Activated naive CD4-positive, alpha-beta T cell treated with anti-CD3 and anti-CD28 coated beads, Interleukin-2, amount 50 U/mL, for 24 hours (primary cell): Measurements from ENCODE around the gene CEL.

Experiments used
- H3K27ac Mint-ChIP-seq: one replicate; pipeline ENCODE4 v1.8.0; 2021; ENCODE audit warnings: mild to moderate bottlenecking, mixed read lengths
- H3K27me3 Mint-ChIP-seq: one replicate; pipeline ENCODE4 v1.8.0; 2021; ENCODE audit warnings: mixed read lengths
- H3K36me3 Mint-ChIP-seq: one replicate; pipeline ENCODE4 v1.8.0; 2021; ENCODE audit warnings: mixed read lengths
- H3K4me1 Mint-ChIP-seq: one replicate; pipeline ENCODE4 v1.8.0; 2021; ENCODE audit warnings: mixed read lengths
- H3K4me3 Mint-ChIP-seq: one replicate; pipeline ENCODE4 v1.8.0; 2021; ENCODE audit warnings: mild to moderate bottlenecking, mixed read lengths
- H3K9me3 Mint-ChIP-seq: one replicate; pipeline ENCODE4 v1.8.0; 2021; ENCODE audit warnings: mixed read lengths

CEL gene

DNA sequence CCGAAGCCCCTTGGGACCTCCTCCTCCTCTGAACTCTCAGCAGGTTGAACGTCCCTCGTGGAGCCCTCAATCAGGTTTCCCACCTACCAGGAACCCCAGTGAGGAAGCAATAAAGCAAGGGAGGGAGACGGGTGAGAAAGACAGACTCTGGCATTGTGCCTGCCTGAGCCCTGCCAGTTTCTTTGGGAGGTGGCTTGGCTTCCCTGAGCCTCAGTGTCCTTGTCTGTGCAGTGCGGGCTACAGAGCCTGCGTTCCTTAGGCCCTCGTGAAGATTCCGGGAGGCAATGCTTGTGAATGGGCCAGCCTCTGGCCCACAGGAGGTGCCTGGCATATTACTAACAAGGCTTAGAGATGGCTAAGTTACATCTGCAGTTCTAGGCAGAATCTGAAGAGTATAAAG lies 19.1 kb upstream of the CEL start:
- H3K4me3 Mint-ChIP-seq: no peak overlapping the region
- peaks cover 13% of the 10 kb centered on the region for H3K4me1 Mint-ChIP-seq
- H3K27me3 Mint-ChIP-seq: no peaks in the 10 kb centered on the region
- no peaks in the 10 kb centered on the region for H3K9me3 Mint-ChIP-seq
- H3K36me3 Mint-ChIP-seq: peaks cover 4% of the 10 kb centered on the region
- no peak overlapping the region for H3K27ac Mint-ChIP-seq

DNA sequence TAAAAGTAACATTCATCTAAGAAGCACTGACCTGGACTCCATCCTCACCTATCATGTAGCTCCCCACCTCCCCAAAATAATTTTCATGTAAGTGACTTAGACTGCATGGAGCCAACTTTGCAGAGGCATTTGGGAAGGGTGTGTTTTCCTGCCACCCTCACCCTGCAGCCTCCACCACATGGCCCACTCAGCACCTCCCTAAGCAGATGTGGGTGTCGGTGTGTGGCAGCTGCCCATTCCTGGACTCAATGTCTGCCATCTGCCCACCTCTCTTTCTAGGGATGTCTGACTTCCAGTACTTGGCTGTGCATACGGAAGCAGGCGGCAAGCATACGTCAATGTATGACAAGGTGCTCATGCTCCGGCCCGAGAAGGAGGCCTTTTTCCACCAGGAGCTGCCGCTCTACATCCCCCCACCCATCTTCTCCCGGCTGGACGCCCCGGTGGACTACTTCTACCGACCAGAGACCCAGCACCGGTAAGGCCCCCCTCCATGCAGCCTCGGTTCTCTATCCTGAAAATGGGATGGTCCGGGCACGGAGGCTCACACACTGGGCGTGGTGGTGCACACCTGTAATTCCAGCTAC lies 18.2 kb upstream of the CEL start:
- H3K9me3 Mint-ChIP-seq: no peaks in the 10 kb centered on the region
- no peak overlapping the region for H3K4me3 Mint-ChIP-seq
- no peak overlapping the region for H3K27ac Mint-ChIP-seq
- H3K27me3 Mint-ChIP-seq: no peaks in the 10 kb centered on the region
- peaks cover 4% of the 10 kb centered on the region for H3K36me3 Mint-ChIP-seq
- H3K4me1 Mint-ChIP-seq: peaks cover 7% of the 10 kb centered on the region

DNA sequence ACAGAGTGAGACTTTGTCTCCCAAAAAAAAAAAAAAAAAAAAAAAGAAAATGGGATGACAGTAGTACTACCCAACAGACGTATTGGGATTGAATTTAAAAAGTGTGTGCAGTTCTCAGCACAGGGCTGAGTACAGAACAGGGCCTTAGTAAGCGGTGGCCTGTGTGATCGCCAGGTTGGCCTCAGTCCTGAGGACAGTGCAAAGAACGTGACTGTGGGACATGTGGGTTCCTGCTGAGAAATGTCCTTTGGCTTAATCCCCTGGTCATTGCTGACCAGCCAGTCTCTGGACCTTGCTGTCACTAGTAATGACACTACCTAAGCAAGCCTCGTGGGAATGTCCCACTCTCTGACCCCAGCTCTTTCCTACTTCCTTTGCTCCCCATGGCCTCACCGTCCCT lies 17.7 kb upstream of the CEL start:
- Mint-ChIP-seq H3K4me3 (no peak overlapping the region), H3K27me3 (no peaks in the 10 kb centered on the region), H3K4me1 (peaks cover 7% of the 10 kb centered on the region), H3K36me3 (peaks cover 4% of the 10 kb centered on the region), H3K9me3 (no peaks in the 10 kb centered on the region), H3K27ac (no peak overlapping the region)

DNA sequence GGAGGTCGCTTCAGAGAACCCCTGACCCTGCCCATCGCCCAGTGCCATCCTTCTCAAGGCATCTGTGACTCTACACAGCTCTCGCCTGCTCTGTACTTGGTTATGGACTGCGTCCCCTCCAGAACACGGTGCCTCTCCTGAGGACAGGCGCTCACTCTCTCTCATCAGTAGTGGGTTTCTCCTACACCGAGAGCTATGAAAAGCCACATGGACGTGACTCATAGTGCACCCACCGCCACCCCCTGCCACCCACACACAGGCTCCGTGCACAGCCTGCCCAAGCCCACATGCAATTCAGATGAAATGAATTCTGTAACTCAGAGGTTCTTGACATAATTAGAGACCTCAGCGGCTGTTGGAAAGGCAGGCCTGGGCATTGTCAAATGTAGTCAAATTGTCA lies 17.1 kb upstream of the CEL start:
- Mint-ChIP-seq H3K9me3 (no peaks in the 10 kb centered on the region), H3K36me3 (peaks cover 6% of the 10 kb centered on the region), H3K4me1 (peaks cover 7% of the 10 kb centered on the region), H3K27ac (no peak overlapping the region), H3K27me3 (no peaks in the 10 kb centered on the region), H3K4me3 (no peak overlapping the region)

DNA sequence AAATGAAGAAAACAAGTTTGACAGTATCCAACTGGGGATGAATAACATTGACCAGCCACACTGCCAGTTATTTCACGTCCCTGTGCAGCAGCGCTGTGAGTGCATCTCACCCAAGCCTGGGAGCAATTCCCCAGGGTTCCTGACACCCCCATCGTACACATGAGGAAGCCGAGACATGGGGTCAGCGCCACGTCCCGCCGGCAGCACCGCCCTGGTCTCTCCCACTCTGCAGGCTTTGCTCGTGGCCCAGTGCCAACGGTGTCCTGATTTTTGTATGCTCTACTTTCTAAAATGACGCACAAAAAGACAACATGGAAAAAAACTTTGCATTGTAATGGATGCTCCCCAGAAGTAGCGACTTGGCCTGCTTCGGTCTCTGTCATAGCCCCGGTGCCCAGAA lies 16.6 kb upstream of the CEL start:
- peaks cover 7% of the 10 kb centered on the region for H3K4me1 Mint-ChIP-seq
- H3K36me3 Mint-ChIP-seq: peaks cover 6% of the 10 kb centered on the region
- H3K27ac Mint-ChIP-seq: no peak overlapping the region
- H3K4me3 Mint-ChIP-seq: no peak overlapping the region
- H3K9me3 Mint-ChIP-seq: no peaks in the 10 kb centered on the region
- no peaks in the 10 kb centered on the region for H3K27me3 Mint-ChIP-seq

DNA sequence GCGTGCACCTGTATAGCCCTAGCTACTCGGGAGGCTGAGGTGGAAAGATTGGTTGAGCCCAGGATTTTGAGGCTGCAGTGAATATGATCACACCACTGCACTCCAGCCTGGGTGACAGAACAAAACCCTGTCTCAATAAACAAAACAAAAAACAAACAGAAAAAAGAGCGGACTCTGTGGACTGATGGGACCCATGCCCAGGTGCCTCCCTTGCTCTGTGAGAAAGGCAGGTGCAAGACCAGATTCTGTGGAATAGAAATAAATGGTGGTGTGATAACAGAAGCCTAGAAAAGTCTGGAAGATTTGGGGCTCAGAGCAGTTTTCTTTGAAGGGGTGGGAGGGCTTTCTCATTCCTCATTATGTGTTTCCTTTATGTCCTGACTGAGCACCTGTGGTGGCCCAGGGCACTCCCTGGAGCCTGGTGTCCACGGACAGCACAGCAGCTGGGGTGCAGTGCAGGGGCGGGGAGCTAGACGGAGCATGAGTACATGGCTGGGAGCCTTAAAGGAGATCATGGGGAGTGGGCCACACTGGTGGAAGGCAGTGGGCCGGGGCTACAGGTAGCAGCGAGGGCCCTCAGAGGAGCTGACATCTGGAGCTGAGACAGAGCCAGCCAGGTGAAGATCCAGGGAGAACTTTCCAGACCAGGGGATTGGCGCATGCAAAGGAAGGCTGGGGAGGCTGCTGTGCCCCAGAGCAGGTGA lies 15.4 kb upstream of the CEL start:
- H3K36me3 Mint-ChIP-seq: peaks cover 6% of the 10 kb centered on the region
- H3K4me3 Mint-ChIP-seq: no peak overlapping the region
- H3K9me3 Mint-ChIP-seq: no peaks in the 10 kb centered on the region
- peaks cover 5% of the 10 kb centered on the region for H3K4me1 Mint-ChIP-seq
- no peaks in the 10 kb centered on the region for H3K27me3 Mint-ChIP-seq
- H3K27ac Mint-ChIP-seq: no peak overlapping the region

DNA sequence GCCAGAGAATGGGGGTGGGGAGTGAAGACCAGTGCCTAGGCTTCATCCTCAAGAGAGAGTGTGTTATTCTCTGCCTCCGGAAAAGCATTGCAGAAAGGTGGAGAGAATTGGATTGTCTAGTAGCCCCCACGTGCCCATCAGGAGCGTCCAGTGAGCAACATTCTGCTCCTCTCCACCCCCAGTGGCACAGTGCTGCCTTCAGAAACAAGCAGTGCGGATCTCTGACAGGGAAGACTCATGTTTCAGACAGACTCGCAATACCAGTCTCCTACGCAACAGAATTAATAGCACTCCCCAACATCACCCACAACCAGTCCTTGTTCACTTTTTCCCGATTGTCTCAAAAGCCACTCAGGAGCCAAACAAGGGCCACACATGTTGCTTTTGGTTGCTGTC lies 14.9 kb upstream of the CEL start:
- no peak overlapping the region for H3K27ac Mint-ChIP-seq
- no peak overlapping the region for H3K4me3 Mint-ChIP-seq
- no peaks in the 10 kb centered on the region for H3K9me3 Mint-ChIP-seq
- H3K36me3 Mint-ChIP-seq: peaks cover 6% of the 10 kb centered on the region
- peaks cover 4% of the 10 kb centered on the region for H3K4me1 Mint-ChIP-seq
- no peaks in the 10 kb centered on the region for H3K27me3 Mint-ChIP-seq

DNA sequence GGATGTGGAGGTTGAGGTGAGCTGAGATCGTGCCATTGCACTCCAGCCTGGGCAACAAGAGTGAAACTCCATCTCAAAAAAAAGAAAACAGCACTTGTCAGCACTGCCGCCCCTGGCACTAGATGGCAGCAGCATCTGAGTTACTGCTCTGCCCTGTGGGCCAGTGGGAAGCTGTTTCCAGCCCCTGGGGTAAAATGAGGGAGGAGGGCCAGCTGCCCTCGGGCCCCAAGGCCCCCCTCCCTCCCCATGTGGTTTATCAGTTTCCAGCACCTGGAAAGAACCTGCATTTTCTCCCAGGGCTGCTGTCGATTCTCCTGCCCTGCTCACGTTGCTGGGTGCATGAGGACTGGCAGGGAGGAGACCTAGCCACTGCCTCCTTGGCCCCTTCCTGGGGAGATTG lies 13.2 kb upstream of the CEL start:
- Mint-ChIP-seq H3K9me3 (no peaks in the 10 kb centered on the region), H3K36me3 (peaks cover 2% of the 10 kb centered on the region), H3K27me3 (no peaks in the 10 kb centered on the region), H3K4me1 (peaks cover 4% of the 10 kb centered on the region), H3K4me3 (no peak overlapping the region), H3K27ac (no peak overlapping the region)

DNA sequence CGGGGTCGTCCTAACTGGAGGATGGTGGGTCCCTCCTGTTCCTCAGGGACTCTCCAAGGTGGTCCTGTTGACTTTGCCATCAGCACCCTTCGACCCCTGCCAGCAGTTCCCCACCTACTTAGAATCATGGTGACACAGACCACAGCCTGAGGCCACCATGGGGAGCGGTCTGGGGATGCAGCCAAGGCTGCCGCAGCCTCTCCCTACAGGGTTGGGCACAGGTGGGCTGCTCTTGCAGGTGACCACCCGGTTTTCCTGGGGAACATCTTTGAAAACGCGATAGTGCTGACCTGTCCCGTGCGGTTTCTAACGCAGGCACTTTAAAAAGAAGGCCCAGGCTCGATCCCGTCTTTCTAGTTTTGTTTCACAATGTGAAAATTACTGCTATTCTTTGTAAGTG lies 12.7 kb upstream of the CEL start:
- H3K4me3 Mint-ChIP-seq: no peak overlapping the region
- H3K27me3 Mint-ChIP-seq: no peaks in the 10 kb centered on the region
- H3K9me3 Mint-ChIP-seq: no peaks in the 10 kb centered on the region
- H3K27ac Mint-ChIP-seq: peak overlapping the region; percentile 35
- peaks cover 4% of the 10 kb centered on the region for H3K4me1 Mint-ChIP-seq
- H3K36me3 Mint-ChIP-seq: peaks cover 7% of the 10 kb centered on the region

DNA sequence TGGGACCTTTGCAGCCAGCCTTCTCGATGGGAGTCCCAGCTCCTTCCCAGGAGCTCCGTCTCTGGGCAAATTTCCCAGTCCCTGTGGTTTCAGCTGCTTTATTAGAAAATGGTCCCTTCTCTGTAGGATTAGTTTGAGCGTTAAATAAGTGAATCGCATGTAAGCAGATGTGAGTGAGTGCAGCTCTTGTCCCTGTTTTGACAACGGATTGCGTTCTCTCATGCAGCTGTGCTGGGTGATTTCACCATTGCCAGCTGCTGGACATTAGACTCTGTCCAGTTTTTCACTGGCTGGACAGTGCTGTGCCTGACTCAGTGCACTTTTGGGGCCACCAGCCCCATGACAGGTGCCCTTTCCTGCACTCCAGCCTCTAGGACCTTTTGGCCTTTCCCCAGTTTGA lies 11.6 kb upstream of the CEL start:
- Mint-ChIP-seq H3K27me3 (no peaks in the 10 kb centered on the region), H3K9me3 (no peaks in the 10 kb centered on the region), H3K4me1 (no peaks in the 10 kb centered on the region), H3K27ac (no peak overlapping the region), H3K36me3 (peaks cover 9% of the 10 kb centered on the region), H3K4me3 (no peak overlapping the region)

DNA sequence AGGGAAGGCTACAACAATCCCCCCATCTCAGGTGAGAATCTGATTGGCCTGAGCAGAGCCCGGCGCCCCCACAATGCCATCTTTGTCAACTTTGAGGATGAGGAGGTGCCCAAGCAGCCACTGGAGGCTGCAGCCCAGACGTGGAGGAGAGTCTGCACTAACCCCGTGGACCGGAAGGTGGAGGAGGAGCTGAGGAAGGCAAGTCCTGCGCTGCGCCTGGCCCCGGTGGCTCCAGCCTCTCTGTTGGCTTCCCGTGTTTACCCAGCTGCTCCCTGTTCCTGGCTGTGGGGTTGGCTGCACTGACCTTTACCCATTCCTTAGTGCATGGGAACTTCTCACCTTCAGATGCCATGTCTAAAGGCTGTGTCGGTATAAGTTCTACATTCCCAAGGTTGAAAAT lies 11.0 kb upstream of the CEL start:
- Mint-ChIP-seq H3K27ac (no peak overlapping the region), H3K4me1 (peaks cover under 1% of the 10 kb centered on the region), H3K27me3 (no peaks in the 10 kb centered on the region), H3K9me3 (no peaks in the 10 kb centered on the region), H3K36me3 (peaks cover 9% of the 10 kb centered on the region), H3K4me3 (no peak overlapping the region)

DNA sequence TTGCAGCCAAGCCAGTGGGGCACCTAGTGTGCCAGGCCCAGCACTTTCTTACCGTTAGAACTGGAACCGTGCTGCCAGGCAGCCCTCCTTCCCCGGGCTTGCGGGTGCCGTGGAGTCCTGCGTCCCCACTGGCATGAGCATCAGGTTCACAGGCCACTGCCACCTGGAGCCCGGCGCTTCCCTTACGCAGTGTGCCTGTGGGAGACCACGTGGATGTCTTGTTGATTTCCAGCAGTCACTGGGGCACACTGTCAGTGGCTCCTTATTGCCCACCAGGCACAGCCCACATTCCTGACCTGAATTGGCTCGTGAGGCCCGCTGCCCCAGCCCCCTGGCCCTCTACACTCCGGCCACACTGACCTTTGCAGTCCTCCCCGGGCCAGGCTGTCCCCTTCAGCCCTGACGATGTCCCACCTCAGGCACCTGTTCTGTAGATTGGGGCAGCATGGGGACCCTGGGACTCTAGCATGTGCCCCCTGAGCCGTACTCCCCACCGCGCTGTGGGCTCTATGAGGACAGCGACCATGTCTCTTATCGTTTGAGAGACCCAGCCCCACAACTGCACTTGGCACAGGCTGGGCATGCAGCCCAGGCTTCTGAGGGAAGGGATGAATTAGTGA lies 10.4 kb upstream of the CEL start:
- Mint-ChIP-seq H3K27ac (no peak overlapping the region), H3K4me1 (peaks cover 6% of the 10 kb centered on the region), H3K36me3 (peaks cover 9% of the 10 kb centered on the region), H3K27me3 (no peaks in the 10 kb centered on the region), H3K4me3 (no peak overlapping the region), H3K9me3 (no peaks in the 10 kb centered on the region)

DNA sequence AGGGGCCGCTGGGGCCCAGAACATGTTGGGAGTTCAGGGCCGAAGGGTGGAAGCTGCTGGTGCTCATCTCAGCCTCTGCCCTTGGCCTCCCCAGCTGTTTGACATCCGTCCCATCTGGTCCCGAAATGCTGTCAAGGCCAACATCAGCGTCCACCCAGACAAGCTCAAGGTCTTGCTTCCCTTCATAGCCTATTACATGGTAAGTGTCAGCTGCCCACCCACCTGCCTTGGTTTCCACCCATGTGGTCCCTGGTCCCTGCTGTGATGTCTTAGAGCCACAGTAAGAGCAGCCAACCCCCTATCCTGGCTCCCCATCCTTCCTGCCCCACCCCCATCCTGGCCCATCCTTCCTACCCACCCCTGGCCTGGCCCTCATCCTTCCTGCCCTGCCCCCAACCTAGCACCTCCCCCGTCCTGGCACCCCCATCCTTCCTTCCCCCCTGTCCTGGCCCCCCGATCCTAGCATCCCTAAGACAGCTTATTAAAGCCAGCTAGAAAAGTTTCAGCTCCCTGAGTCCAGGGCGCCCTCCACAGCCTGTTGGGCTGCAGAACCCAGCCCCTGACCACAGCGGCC lies 9.7 kb upstream of the CEL start:
- Mint-ChIP-seq H3K4me1 (peaks cover 10% of the 10 kb centered on the region), H3K9me3 (no peaks in the 10 kb centered on the region), H3K36me3 (peaks cover 9% of the 10 kb centered on the region), H3K27ac (no peak overlapping the region), H3K4me3 (no peak overlapping the region), H3K27me3 (no peaks in the 10 kb centered on the region)

DNA sequence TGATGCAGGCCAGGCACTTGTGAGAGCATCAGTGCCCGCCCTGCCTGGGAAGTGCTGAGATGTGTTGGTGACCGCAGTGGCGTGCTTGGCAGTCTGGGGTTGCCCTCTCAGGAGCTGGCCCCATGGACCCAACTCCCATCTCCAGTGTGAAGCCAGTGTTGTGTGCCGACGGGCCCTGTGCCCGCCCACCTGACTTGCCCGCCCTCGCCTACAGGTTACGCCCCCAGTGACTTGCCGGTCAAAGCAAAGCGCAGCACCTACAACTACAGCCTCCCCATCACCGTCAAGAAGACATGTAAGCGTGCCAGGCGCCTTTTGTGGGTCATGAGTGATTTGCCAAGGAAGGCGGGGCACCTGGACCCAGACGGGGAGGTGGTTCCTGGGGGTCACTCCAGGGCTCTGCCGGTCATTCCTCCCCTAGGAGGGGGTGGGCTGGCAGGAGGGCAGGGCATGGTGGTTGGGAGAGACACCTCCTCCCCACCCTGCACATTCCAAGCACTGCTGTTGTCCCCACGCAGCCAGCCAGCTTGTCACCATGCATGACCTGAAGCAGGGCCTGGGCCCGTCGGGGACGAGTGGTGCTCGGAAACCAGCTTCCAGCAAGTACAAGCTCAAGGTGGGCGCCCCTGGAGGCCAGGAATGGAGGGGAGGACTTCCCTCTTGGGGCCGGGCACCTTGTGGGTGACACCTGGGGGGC lies 7.4 kb upstream of the CEL start:
- H3K36me3 Mint-ChIP-seq: peaks cover 7% of the 10 kb centered on the region
- no peak overlapping the region for H3K4me3 Mint-ChIP-seq
- H3K27me3 Mint-ChIP-seq: no peaks in the 10 kb centered on the region
- H3K9me3 Mint-ChIP-seq: no peaks in the 10 kb centered on the region
- H3K4me1 Mint-ChIP-seq: peaks cover 33% of the 10 kb centered on the region
- no peak overlapping the region for H3K27ac Mint-ChIP-seq

DNA sequence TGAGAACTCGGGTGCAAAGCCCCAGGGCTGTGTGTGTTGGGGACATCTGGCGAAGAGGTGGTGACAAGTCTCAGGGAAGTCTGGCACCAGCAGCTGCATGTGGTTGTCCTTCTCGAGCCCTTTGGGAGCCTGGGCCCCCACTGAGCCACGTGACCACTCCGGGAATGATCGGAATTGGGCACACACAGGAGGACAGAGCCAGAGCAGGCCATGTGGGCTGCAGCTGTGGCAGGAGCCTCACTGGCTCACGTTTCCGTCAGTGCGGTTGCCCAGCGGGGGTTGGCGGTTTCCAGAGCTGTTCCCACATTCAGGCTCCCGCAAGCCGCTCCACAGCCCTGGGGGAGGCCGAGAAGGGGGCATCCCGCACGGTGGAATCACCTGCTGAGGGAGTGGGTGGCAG lies 6.8 kb upstream of the CEL start:
- Mint-ChIP-seq H3K9me3 (no peaks in the 10 kb centered on the region), H3K4me1 (peaks cover 39% of the 10 kb centered on the region), H3K27me3 (no peaks in the 10 kb centered on the region), H3K27ac (no peak overlapping the region), H3K36me3 (peaks cover 7% of the 10 kb centered on the region), H3K4me3 (no peak overlapping the region)
